Stimulated activated memory B cell treated with anti-CD40 and anti-IgM and Interleukin-4, amounts not matched to agents 10 μg/mL and 1 μg/mL and 100 μg/mL, for 72 hours (primary cell): ENCODE results near the gene IL15RA.

Experiments used
- ATAC-seq: fragments of 150-1000 bp; cut with Tn5 transposase; 2 replicates; pipeline ENCODE4 v1.10.0; 2021
- H3K27ac Mint-ChIP-seq: one replicate; pipeline ENCODE4 v1.8.0; 2022; ENCODE audit warnings: mild to moderate bottlenecking, mixed read lengths
- H3K27me3 Mint-ChIP-seq: one replicate; pipeline ENCODE4 v1.8.0; 2022; ENCODE audit warnings: mixed read lengths
- H3K36me3 Mint-ChIP-seq: one replicate; pipeline ENCODE4 v1.8.0; 2022; ENCODE audit warnings: mixed read lengths
- H3K4me1 Mint-ChIP-seq: one replicate; pipeline ENCODE4 v1.8.0; 2022; ENCODE audit warnings: mixed read lengths
- H3K4me3 Mint-ChIP-seq: one replicate; pipeline ENCODE4 v1.8.0; 2022; ENCODE audit warnings: mild to moderate bottlenecking, moderate library complexity, mixed read lengths
- H3K9me3 Mint-ChIP-seq: one replicate; pipeline ENCODE4 v1.8.0; 2022; ENCODE audit warnings: mixed read lengths

The IL15RA gene, protein sequence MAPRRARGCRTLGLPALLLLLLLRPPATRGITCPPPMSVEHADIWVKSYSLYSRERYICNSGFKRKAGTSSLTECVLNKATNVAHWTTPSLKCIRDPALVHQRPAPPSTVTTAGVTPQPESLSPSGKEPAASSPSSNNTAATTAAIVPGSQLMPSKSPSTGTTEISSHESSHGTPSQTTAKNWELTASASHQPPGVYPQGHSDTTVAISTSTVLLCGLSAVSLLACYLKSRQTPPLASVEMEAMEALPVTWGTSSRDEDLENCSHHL

DNA sequence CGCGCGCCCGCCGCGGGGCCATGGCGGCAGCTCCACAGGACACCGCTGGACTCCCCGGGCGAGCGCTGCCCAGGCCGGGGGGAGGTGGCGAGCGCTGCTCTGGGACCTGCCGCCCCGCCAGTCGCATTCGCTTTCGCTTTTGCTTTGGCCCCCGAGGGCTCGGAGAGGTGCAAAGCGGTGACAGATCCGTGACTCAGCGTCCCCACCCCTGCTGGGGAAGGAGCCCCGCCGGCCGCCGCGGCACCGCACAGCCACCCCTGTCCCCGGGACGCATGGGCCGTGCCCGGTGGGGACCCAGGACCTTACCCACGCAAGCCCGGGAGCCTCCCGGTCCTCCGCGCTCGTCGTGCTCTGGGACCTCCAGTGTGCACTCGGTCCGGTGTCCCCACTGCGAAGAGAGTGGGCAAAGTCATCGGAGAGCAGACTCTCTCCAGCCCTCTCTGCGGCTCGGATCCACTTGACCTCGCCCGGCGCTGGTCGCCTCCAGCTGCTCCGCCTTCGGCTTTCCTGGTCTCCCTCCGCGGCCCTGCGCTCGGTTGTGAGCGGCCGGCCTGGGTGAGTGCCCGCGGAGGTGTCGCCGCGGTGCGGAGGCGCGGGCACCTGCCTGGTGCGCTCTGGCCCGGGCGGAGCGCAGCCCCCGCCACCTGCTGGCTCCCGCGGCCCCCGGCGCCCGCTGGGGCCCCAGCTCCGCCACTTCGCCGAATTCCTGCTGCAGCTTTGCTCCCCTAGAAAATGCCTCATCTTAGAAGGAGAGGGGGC, at the start of gene IL15RA:
Gene IL15RA (minus strand): TSS at position 73 of the 759 bp plus-strand sequence. CDS start 51 bp downstream, at position 22.
- Mint-ChIP-seq H3K4me3 (peak within 1 kb of the TSS; percentile 85), H3K27me3 (no peaks in the 10 kb centered on the region), H3K27ac (peak within 1 kb of the TSS; percentile 85), H3K4me1 (peaks cover 31% of the 10 kb centered on the region), H3K9me3 (no peaks in the 10 kb centered on the region), H3K36me3 (no peaks in the 10 kb centered on the region)
- ATAC-seq, result peak; percentile 83

DNA sequence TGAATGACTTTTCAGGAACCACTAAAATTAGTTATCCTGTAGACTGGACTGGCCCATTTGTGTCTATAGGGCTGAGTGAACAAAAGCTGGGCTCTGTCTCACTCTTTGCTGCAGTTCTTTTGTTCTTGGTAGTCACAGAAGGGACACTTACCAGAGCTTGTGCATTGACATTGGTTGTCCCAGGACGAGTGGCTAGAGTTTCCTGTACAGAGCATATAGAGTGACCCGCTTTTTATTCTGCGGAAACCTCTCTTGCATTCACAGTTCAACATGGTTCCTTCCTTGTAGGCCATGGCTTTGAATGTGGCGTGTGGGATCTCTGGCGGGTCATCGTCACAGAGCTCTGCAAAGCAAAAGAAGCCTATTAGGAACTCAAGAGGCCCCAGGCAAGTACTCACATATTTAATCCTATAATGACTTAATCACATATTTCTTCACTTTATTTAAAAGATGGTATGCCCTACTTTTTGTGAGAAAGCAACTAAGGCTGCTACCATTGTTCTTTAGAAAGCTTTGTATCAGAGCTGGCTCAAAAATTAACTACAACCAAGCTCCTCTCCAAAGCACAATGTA, 48.4 kb upstream of the IL15RA start:
- Mint-ChIP-seq H3K4me1 (peaks cover 15% of the 10 kb centered on the region), H3K4me3 (no peak overlapping the region), H3K27ac (no peak overlapping the region), H3K9me3 (peaks cover 2% of the 10 kb centered on the region), H3K27me3 (no peaks in the 10 kb centered on the region), H3K36me3 (peaks cover 65% of the 10 kb centered on the region)
- no peak for ATAC-seq

DNA sequence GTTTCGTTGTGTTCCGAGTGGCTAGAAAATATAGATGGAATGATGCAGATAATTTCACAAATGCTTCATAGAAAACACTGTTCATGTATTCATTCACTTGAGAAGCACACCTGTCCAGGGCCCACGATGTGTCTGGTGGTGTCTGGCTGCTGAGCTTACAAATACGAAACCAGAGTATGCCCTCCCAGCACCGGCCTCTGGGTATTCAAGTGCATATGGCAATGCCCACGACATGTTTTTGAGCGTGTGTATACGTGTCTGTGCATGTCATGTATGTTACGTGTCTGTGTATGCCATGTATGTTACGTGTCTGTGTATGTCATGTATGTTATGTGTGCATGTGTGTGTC, 47.0 kb upstream of the IL15RA start:
- no peak overlapping the region for H3K4me3 Mint-ChIP-seq
- no peak for ATAC-seq
- H3K4me1 Mint-ChIP-seq, result peaks cover 16% of the 10 kb centered on the region
- no peak overlapping the region for H3K27ac Mint-ChIP-seq
- peaks cover 68% of the 10 kb centered on the region for H3K36me3 Mint-ChIP-seq
- H3K27me3 Mint-ChIP-seq, result no peaks in the 10 kb centered on the region
- H3K9me3 Mint-ChIP-seq, result no peaks in the 10 kb centered on the region

DNA sequence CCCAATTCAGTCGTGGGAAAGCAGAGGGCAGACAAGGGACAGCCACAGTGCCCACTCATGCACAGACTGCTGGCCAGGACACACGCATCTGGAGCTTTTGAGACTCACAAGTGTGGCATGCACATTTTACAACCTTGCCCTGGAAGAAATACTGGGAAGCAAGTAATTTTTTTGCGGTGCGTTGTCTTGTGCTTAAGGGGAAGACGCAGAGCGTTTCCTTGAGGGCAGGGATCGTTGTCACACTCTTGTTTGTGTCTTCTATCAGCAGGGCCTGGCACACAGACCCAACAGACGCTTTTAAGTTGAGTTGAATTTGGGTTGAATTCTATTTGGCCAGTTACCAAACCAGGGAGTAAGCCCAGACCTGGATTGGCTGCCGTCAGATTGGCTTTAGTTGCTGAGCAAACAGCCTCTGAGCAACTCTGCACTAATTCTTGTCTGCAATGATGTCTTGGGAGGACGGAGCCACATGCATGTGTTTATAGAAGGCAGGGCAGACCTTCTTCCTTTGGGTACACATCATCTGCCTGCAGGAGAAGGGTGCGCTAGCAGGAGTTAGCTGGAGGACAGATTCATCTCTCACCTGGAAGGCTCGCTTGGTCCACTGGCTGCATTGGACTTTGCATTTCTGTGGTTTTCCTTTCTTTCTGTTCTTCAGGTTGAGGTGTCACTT, 46.5 kb upstream of the IL15RA start:
- ATAC-seq, result no peak
- Mint-ChIP-seq H3K9me3 (peaks cover 4% of the 10 kb centered on the region), H3K27me3 (no peaks in the 10 kb centered on the region), H3K4me1 (peaks cover 21% of the 10 kb centered on the region), H3K4me3 (no peak overlapping the region), H3K36me3 (peaks cover 73% of the 10 kb centered on the region), H3K27ac (no peak overlapping the region)

DNA sequence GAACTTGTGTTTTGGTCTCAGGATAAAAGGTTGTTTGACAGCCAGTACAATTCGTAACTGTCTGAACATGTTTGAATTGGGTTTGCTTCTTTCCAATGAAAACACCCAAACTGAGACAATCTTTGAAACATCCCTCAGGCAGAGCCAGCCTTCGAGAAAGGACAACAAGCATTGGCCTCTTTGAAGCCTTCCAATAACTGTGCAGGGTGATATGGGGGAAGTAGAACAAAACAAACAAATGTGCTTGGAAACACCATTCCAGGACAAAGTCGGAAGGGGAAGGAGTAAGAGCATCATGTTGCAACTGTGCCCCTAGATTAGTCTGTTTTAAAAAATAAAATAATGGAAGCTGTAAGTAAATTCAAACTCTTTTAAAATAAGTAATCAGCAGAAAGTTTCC, 45.3 kb upstream of the IL15RA start:
- Mint-ChIP-seq H3K4me1 (peaks cover 13% of the 10 kb centered on the region), H3K36me3 (peaks cover 67% of the 10 kb centered on the region), H3K27ac (no peak overlapping the region), H3K9me3 (peaks cover 4% of the 10 kb centered on the region), H3K4me3 (no peak overlapping the region), H3K27me3 (no peaks in the 10 kb centered on the region)
- ATAC-seq, result no peak

DNA sequence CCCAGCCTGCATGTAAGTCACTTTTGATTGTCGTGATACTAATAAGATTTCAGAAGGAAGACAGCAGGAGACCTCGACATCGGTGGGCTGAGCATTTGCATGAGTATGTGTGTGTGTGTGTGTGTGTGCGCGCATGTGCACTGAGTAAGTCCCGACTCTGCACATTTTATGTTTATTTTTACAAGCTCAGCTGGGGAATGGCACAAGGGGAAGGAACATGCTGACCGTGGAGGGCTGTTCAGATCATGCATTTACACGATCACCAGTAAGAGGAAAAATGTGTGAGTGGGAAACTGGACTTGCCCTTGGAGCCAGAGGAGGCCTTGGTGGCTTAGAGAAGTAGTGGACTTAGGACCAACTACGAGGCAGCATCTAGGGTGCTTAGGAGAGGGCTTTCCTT, 43.5 kb upstream of the IL15RA start:
- Mint-ChIP-seq H3K27ac (no peak overlapping the region), H3K4me3 (no peak overlapping the region)

DNA sequence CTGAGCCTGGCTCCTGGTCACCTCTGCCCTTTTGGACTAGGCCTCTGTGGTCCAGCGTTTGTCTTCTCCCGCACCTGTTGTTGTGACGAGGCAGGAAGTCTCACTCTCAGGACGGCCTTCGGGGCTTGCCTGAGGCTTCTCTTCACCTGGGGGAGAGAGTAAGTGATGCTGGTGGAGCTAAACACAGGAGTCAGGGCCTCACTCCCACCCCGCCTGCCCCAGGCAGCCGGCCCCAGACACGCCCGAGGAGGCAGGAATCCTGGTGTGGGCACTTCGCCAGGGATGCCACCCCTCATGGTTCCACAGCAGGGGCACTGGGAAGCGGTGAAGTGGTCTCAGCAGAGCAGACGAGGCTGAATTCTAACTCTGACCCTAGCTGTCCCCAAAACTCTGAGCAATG, 42.5 kb upstream of the IL15RA start:
- H3K4me1 Mint-ChIP-seq, result peaks cover 23% of the 10 kb centered on the region
- H3K9me3 Mint-ChIP-seq, result peaks cover 4% of the 10 kb centered on the region
- no peak overlapping the region for H3K4me3 Mint-ChIP-seq
- H3K36me3 Mint-ChIP-seq, result peaks cover 62% of the 10 kb centered on the region
- ATAC-seq, result no peak
- H3K27ac Mint-ChIP-seq, result no peak overlapping the region
- H3K27me3 Mint-ChIP-seq, result no peaks in the 10 kb centered on the region

More for the DNA sequence above, 43.5 kb upstream of the IL15RA start:
- H3K36me3 Mint-ChIP-seq, result peaks cover 60% of the 10 kb centered on the region
- H3K9me3 Mint-ChIP-seq, result peaks cover 4% of the 10 kb centered on the region
- peaks cover 13% of the 10 kb centered on the region for H3K4me1 Mint-ChIP-seq
- no peaks in the 10 kb centered on the region for H3K27me3 Mint-ChIP-seq
- no peak for ATAC-seq

DNA sequence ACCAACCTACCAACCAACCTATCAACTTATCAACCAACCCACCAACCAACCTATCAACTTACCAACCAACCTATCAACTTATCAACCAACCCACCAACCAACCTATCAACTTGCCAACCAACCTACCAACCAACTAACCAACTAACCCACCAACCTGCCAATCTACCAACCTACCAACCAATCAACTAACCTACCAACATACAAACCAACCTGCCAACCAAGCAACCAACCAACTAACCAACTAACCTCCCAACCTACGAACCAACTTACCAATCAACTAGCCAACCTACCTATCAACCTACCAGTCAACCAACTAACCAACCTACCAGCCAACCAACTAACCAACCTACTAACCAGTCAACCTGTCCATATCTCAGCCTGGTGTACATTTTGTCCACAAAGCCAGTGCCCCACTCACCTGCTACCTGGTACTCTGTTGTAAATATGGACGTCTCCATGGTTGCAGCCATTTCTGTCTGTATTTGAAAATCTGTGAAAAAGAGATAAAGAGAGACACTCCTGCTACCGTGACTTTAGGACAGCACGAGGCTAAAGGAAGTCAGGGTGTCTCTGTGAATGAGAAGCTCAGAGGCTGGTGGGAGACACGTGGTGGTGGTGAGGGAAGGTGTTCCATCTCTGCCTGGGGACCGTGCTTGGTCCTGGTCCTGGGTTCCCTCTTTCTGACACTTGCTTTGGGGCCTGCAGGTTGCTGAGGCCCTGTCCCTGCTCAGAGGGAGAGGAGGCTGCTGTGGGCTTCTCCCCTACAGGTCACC, 41.9 kb upstream of the IL15RA start:
- Mint-ChIP-seq H3K27ac (peak overlapping the region; percentile 29), H3K4me3 (no peak overlapping the region), H3K36me3 (peaks cover 56% of the 10 kb centered on the region), H3K4me1 (peaks cover 29% of the 10 kb centered on the region), H3K27me3 (no peaks in the 10 kb centered on the region), H3K9me3 (peaks cover 4% of the 10 kb centered on the region)
- no peak for ATAC-seq

DNA sequence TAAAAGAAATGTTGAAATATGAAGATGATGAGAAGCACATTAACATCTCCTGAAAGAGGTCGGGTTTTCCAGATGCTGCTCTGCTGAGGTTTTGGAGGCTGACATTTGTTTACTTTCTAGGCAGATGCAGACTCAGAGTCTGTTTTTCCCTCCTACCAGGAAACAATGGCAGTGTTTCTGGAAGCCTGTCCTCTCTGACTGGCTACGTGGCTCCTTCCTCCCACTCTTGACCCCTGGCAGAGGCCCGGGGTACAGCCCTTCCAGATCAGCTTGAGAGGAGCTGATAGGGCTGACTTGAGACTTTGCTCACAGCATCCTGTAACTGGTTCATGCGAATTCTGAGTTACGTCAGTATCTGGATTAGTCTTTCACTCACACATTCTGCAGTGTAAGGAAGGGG, 41.1 kb upstream of the IL15RA start:
- H3K36me3 Mint-ChIP-seq, result peaks cover 51% of the 10 kb centered on the region
- peaks cover 4% of the 10 kb centered on the region for H3K9me3 Mint-ChIP-seq
- ATAC-seq, result no peak
- H3K4me1 Mint-ChIP-seq, result peaks cover 33% of the 10 kb centered on the region
- no peak overlapping the region for H3K4me3 Mint-ChIP-seq
- H3K27me3 Mint-ChIP-seq, result no peaks in the 10 kb centered on the region
- H3K27ac Mint-ChIP-seq, result peak overlapping the region; percentile 29

DNA sequence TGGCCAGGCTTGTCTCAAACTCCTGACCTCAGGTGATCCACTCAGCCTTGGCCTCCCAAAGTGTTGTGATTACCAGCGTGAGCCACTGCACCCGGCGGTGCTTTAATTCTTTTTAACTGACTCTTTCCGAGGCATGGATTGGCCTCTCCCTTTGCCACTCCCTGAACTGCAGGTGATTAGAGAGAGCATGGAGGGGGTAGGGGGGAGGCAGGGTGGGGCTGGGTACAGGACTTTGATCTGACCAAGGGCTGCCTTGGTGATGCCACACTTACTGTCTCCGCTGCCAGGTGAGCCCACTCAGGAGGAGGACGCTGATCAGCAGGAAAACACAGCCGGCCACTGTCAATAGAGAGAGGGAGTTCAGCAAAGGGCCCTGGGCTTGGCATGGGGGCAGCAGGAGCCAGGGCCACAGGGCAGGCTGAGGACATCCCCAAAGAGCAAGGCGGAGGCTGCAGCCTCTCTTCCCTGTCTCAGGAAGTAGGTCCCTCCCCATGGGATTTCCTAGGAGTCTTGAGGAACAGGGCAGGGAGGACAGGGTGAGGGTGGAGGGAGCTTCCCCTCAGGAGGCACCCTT, 40.5 kb upstream of the IL15RA start:
- ATAC-seq, result no peak
- Mint-ChIP-seq H3K27ac (no peak overlapping the region), H3K9me3 (peaks cover 4% of the 10 kb centered on the region), H3K36me3 (peaks cover 51% of the 10 kb centered on the region), H3K4me3 (no peak overlapping the region), H3K4me1 (peaks cover 33% of the 10 kb centered on the region), H3K27me3 (no peaks in the 10 kb centered on the region)

DNA sequence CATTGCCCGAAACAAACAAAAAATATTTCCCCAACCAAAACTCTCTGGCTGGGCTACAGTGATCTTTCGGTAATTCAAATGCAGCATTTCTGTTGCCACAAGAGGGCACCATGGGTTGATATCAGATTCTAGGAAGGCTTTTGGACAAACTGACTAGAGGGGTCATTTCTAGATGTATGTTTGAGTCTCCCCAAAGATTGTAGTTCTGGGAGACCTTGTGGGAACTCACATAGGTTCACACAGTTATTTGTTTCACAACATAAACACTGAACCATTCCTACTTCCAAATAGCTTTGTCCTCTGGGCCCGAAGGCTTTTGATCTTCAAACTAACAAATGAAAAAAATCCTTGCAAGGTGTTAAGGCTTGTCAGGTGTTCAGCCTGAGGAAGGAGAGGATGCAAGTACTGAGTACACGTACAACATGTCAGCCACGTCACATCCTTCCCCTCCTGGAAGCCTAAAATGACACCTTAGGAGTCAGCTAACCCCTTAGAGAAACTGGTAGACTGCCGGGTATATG, 37.0 kb upstream of the IL15RA start:
- ATAC-seq, result peak; percentile 61
- Mint-ChIP-seq H3K27me3 (no peaks in the 10 kb centered on the region), H3K4me1 (peaks cover 34% of the 10 kb centered on the region), H3K27ac (peak overlapping the region; percentile 75), H3K4me3 (no peak overlapping the region), H3K36me3 (peaks cover 34% of the 10 kb centered on the region), H3K9me3 (peaks cover 4% of the 10 kb centered on the region)

DNA sequence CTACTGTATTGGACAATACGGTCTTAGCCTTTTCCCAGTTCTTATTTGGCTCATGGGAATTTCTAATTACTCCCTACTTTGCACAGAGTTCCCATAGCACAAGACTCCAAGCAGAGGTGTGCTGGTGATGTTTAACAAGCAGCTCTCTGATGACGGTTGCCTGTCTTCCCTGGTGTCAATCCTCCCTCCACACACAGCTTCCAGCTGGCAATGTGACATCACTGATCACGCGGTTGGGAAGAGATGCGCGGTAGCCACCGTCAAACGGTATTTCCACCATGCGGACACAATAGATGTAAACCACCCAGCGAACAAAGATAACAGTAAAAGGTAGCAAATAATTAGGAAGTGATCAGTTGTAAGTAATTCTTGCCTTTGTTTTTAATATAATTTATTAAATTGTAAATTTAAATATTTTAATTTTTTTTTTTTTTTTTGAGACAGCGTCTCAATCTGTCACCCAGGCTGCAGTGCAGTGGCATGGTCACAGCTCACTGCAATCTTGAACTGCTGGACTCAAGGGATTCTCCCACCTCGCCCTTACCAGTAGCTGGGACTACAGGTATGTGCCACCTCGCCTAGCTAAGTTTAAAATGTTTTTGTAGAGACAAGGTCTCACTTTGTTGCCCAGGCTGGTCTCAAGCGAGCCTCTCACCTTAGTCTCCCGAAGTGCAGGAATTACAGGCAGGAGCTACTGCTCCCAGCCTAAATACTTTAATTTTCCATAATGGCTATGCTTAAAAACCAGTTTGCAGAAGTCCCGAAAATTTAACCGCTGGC, 36.3 kb upstream of the IL15RA start:
- no peaks in the 10 kb centered on the region for H3K27me3 Mint-ChIP-seq
- no peaks in the 10 kb centered on the region for H3K9me3 Mint-ChIP-seq
- ATAC-seq, result no peak
- peak overlapping the region; percentile 75 for H3K27ac Mint-ChIP-seq
- peaks cover 34% of the 10 kb centered on the region for H3K4me1 Mint-ChIP-seq
- peaks cover 27% of the 10 kb centered on the region for H3K36me3 Mint-ChIP-seq
- no peak overlapping the region for H3K4me3 Mint-ChIP-seq

DNA sequence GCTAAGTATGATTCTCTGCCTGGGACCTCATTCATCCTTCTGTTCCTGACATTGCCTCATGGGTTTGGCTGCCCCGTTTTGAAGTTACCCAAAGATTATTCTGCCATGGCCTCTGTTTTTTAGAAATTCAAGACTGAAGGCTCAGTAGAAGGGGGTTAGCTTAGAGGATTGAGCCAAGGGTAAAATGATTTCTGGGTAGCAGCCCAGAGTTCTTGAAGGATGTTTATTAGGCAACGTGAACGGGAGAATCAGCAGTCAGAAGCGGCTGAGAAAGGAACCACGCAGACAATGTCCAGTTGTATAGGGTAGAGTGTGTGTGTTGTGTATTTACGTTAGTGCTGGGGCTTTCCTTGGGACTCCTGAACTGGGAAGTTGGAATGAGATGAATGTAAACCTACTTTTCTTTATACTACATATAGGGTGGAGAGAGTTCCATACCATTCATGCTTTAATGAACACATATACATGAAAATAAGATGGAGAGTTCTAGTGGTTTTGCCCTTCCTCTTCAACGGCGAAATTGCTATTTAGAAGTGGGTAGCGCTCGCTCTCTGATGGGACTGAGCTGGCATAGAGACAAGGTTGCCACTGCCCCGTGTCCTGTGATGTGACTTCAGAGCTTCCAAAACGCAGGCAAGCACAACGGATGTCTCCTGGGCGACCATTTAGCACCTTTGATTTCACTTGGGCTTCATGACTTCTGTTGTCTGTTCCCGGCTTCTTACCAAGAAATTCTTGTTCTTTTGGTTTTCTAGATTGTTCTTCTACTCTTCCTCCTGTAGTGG, 35.0 kb upstream of the IL15RA start:
- H3K27me3 Mint-ChIP-seq, result no peaks in the 10 kb centered on the region
- no peak overlapping the region for H3K27ac Mint-ChIP-seq
- peaks cover 40% of the 10 kb centered on the region for H3K4me1 Mint-ChIP-seq
- H3K36me3 Mint-ChIP-seq, result peaks cover 35% of the 10 kb centered on the region
- ATAC-seq, result no peak
- H3K9me3 Mint-ChIP-seq, result no peaks in the 10 kb centered on the region
- H3K4me3 Mint-ChIP-seq, result no peak overlapping the region
